Glutamatergic neuron (in vitro differentiated cells): ENCODE data around the gene BICRAL. TPM values are rescaled to one million over a fixed set of nuclear protein-coding genes. Genes with fewer than 3 reads are reported as not detected.

Source experiments
- DNase-seq: peaks from one replicate; pipeline ENCODE4 v3.0.0; 2022
- H3K27ac Mint-ChIP-seq: one replicate; pipeline ENCODE4 v1.8.0; 2020; ENCODE audit warnings: mild to moderate bottlenecking, mixed read lengths, inconsistent platforms; ENCODE audit not compliant: unreplicated experiment
- H3K27me3 Mint-ChIP-seq: one replicate; pipeline ENCODE4 v1.8.0; 2020; ENCODE audit warnings: mild to moderate bottlenecking, moderate library complexity, mixed read lengths, inconsistent platforms; ENCODE audit not compliant: unreplicated experiment
- H3K36me3 Mint-ChIP-seq: one replicate; pipeline ENCODE4 v1.8.0; 2020; ENCODE audit warnings: mild to moderate bottlenecking, mixed read lengths, inconsistent platforms; ENCODE audit not compliant: unreplicated experiment
- H3K4me1 Mint-ChIP-seq: one replicate; pipeline ENCODE4 v1.8.0; 2020; ENCODE audit warnings: mild to moderate bottlenecking, low read depth, mixed read lengths, inconsistent platforms; ENCODE audit not compliant: unreplicated experiment
- H3K4me3 Mint-ChIP-seq: one replicate; pipeline ENCODE4 v1.8.0; 2020; ENCODE audit warnings: mild to moderate bottlenecking, mixed read lengths, inconsistent platforms; ENCODE audit not compliant: unreplicated experiment
- H3K9me3 Mint-ChIP-seq: one replicate; pipeline ENCODE4 v1.8.0; 2020; ENCODE audit warnings: mild to moderate bottlenecking, moderate library complexity, mixed read lengths, inconsistent platforms; ENCODE audit not compliant: unreplicated experiment
- total RNA-seq: library from RNA; stranded (reverse); fragmentation: NEBNext Ultra II Directional; extraction: Animal tissue kit (Norgen Biotek cat#: 25700); gene quantifications from one replicate; pipeline ENCODE4 v1.2.1, GENCODE V29; 2021; ENCODE audit not compliant: unreplicated experiment
- TF ChIP-seq, protein P1 (sequence below): fragments of 200-600 bp; sonication (generic); IDR thresholded peaks from one replicate; pipeline ENCODE4 v1.5.0; 2021; ENCODE audit not compliant: partially characterized antibody, unreplicated experiment

The BICRAL gene
- total RNA-seq, 1 donor from 2014 or later, result 11.0 TPM

DNA sequence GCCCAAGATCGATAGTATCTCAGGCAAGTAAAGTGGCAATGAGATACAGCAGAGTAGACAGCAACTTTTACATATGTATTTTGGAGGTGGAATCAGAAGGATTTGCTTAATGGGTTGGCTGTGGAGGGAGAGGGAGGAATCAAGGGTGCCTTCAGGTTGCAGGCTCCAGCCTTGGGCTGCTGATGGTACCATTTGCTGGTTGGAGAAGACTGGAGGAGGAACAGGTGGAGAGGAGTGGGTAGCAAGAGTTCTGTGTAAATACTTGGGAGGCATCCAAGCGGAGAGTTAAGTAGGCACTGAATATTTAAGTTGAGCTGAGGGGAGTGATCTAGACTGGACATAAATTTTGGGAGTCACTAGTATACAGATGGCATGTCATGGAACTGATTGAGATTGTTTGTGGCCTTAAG, 5.2 kb downstream of the BICRAL start:
- H3K4me1 Mint-ChIP-seq, result peaks cover 11% of the 10 kb centered on the region
- peaks cover 13% of the 10 kb centered on the region for H3K9me3 Mint-ChIP-seq
- H3K27ac Mint-ChIP-seq, result no peak overlapping the region
- no peak for DNase-seq
- H3K27me3 Mint-ChIP-seq, result peaks cover 10% of the 10 kb centered on the region
- no peak overlapping the region for H3K4me3 Mint-ChIP-seq
- H3K36me3 Mint-ChIP-seq, result no peaks in the 10 kb centered on the region
- TF ChIP-seq, protein P1, sequence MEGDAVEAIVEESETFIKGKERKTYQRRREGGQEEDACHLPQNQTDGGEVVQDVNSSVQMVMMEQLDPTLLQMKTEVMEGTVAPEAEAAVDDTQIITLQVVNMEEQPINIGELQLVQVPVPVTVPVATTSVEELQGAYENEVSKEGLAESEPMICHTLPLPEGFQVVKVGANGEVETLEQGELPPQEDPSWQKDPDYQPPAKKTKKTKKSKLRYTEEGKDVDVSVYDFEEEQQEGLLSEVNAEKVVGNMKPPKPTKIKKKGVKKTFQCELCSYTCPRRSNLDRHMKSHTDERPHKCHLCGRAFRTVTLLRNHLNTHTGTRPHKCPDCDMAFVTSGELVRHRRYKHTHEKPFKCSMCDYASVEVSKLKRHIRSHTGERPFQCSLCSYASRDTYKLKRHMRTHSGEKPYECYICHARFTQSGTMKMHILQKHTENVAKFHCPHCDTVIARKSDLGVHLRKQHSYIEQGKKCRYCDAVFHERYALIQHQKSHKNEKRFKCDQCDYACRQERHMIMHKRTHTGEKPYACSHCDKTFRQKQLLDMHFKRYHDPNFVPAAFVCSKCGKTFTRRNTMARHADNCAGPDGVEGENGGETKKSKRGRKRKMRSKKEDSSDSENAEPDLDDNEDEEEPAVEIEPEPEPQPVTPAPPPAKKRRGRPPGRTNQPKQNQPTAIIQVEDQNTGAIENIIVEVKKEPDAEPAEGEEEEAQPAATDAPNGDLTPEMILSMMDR, result no peak

DNA sequence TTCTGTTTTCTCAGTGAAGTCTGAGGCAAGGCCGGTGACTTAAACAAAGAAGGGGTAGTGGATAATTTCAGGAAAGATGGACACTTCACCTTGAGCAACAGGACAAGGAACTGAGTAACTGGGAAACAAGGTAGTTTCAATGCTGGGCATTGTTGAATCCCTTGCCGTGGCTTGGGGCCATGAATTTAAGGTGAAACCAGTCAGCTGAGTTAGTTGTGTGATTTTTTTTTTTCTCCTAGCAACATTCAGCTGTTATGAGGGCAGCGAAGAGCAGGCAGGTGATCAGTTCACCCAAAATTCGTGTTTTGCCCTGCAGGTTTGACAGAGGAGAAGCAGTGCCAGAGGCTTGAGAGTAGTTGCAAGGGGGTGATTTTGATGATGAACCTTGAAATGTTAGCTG, 6.8 kb downstream of the BICRAL start:
- Mint-ChIP-seq H3K9me3 (peaks cover 8% of the 10 kb centered on the region), H3K36me3 (no peaks in the 10 kb centered on the region), H3K4me3 (no peak overlapping the region), H3K4me1 (peaks cover 11% of the 10 kb centered on the region), H3K27ac (no peak overlapping the region), H3K27me3 (peaks cover 3% of the 10 kb centered on the region)
- DNase-seq, result no peak
- TF ChIP-seq, protein P1, result no peak

- TF ChIP-seq, protein P1, result no peak
- Mint-ChIP-seq H3K9me3 (no peaks in the 10 kb centered on the region), H3K27me3 (no peaks in the 10 kb centered on the region), H3K4me3 (no peak overlapping the region), H3K27ac (no peak overlapping the region), H3K36me3 (no peaks in the 10 kb centered on the region), H3K4me1 (peaks cover 6% of the 10 kb centered on the region)
- DNase-seq, result no peak
Measured at GRCh38 chr6:42790549-42791181, 8.8 kb downstream of the BICRAL start.

- no peak overlapping the region for H3K27ac Mint-ChIP-seq
- no peak for DNase-seq
- H3K36me3 Mint-ChIP-seq, result no peaks in the 10 kb centered on the region
- H3K9me3 Mint-ChIP-seq, result no peaks in the 10 kb centered on the region
- TF ChIP-seq, protein P1, result no peak
- no peak overlapping the region for H3K4me3 Mint-ChIP-seq
- H3K4me1 Mint-ChIP-seq, result peaks cover 6% of the 10 kb centered on the region
- H3K27me3 Mint-ChIP-seq, result no peaks in the 10 kb centered on the region
Measured at GRCh38 chr6:42791706-42792320, 10.0 kb downstream of the BICRAL start.

GRCh38 chr6:42795651-42796050, 13.8 kb downstream of the BICRAL start:
- H3K9me3 Mint-ChIP-seq, result no peaks in the 10 kb centered on the region
- H3K4me1 Mint-ChIP-seq, result peaks cover under 1% of the 10 kb centered on the region
- H3K4me3 Mint-ChIP-seq, result no peak overlapping the region
- no peaks in the 10 kb centered on the region for H3K27me3 Mint-ChIP-seq
- no peak for DNase-seq
- TF ChIP-seq, protein P1, result no peak
- no peaks in the 10 kb centered on the region for H3K36me3 Mint-ChIP-seq
- no peak overlapping the region for H3K27ac Mint-ChIP-seq
